ENCODE results near the gene PPFIBP2.

DNA sequence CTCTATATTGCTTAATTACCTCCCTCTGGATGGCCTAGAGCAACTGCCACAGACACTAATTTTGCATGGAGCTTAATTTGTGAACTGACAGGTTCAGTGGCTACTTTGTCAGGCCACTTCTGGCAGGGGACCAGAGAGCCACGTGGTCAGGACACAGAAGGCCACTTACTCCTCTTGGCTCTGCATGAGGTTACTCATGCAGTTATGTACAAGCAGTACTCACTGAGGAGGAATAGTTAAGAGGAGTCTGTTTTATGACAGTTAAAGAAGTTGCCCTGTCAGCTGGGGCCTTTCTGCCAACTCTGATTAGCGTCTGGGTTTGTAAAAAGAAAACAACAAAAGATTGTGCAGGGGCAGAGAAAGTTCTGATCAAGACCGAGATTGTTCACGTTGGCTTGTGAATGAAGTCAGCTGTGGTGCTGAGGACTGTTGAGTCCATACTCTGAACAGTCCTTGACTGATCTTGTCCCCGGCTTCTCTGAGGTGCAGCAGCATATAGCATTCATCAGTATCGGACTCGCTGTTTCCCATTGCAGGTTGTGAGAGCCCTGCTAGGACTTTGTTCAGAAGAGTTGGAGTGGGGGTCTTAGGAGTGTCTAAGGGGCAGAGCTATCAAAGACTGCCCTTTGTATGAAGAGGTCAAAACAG lies 41.4 kb downstream of the PPFIBP2 start:
- TF ChIP-seq CTCF (IDR thresholded peaks at IDR 0.05) (no peak), POLR2AphosphoS5 (IDR thresholded peaks at IDR 0.05) (no peak)
